ENCODE results near the gene CACNB2. TPM values are rescaled to one million over a fixed set of nuclear protein-coding genes. Genes with fewer than 3 reads are reported as not detected.

The CACNB2 gene
- polyA plus RNA-seq, 1 experiment, result 0.12 TPM

GRCh38 chr10:18134921-18135320 is 5.3 kb upstream of the CACNB2 start:
- no peak for DNase-seq (ENCODE audit: low read depth)
- no peaks in the 10 kb centered on the region for H3K36me3 ChIP-seq (ENCODE audit: control insufficient read depth, insufficient read depth, low read length)
- ChIA-PET POLR2A (no interaction called here), CTCF (no interaction called here)
- H3K27me3 ChIP-seq (ENCODE audit: control insufficient read depth, insufficient read depth, low read length), result peaks cover 4% of the 10 kb centered on the region; the same call in 1 of the 2 replicates
- H3K4me3 ChIP-seq (ENCODE audit: low read depth, low read length), result no peak overlapping the region
- TF ChIP-seq, protein P1, sequence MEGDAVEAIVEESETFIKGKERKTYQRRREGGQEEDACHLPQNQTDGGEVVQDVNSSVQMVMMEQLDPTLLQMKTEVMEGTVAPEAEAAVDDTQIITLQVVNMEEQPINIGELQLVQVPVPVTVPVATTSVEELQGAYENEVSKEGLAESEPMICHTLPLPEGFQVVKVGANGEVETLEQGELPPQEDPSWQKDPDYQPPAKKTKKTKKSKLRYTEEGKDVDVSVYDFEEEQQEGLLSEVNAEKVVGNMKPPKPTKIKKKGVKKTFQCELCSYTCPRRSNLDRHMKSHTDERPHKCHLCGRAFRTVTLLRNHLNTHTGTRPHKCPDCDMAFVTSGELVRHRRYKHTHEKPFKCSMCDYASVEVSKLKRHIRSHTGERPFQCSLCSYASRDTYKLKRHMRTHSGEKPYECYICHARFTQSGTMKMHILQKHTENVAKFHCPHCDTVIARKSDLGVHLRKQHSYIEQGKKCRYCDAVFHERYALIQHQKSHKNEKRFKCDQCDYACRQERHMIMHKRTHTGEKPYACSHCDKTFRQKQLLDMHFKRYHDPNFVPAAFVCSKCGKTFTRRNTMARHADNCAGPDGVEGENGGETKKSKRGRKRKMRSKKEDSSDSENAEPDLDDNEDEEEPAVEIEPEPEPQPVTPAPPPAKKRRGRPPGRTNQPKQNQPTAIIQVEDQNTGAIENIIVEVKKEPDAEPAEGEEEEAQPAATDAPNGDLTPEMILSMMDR (IDR thresholded peaks at IDR 0.05; ENCODE audit: insufficient read depth, low read depth, low read length), result no peak

DNA sequence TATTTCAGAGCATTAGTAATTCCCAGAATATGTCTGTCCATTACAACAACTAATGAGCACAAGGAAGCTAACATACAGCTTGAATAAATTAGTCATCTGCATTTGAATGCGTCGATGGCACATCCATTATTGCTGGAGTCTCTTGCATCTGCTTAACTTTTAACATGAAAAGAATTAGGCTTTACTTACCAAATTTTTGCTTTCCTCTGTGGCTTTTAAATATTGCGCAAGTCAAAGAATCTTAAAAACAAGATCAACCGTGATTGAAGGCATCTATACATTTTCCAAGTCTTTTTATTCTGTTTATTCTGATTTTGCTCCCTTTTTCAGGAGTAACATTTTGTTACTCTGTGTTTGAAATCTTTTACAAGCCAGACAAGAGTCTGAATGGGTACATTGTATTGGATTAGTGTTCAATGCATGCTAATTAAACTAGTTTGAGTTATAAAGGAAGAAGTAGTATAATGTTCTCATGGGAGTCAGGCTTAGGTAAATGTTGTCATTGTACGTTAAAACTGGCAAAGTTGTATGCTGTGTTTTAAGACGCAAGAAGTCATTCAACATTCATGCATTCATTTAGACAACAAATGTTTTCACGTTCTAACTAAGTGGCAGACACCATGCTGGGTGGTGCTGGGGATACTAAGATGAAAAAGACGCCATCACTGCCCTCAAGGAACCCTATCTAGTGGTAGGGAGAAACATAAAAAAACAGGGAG is 4.0 kb upstream of the CACNB2 start:
- ChIA-PET POLR2A (no interaction called here), CTCF (no interaction called here)
- TF ChIP-seq, protein P1 (IDR thresholded peaks at IDR 0.05; ENCODE audit: insufficient read depth, low read depth, low read length), result no peak
- no peak overlapping the region for H3K4me3 ChIP-seq (ENCODE audit: low read depth, low read length)
- peaks cover 11% of the 10 kb centered on the region for H3K27me3 ChIP-seq (ENCODE audit: control insufficient read depth, insufficient read depth, low read length)
- no peaks in the 10 kb centered on the region for H3K36me3 ChIP-seq (ENCODE audit: control insufficient read depth, insufficient read depth, low read length)
- DNase-seq (ENCODE audit: low read depth), result no peak

DNA sequence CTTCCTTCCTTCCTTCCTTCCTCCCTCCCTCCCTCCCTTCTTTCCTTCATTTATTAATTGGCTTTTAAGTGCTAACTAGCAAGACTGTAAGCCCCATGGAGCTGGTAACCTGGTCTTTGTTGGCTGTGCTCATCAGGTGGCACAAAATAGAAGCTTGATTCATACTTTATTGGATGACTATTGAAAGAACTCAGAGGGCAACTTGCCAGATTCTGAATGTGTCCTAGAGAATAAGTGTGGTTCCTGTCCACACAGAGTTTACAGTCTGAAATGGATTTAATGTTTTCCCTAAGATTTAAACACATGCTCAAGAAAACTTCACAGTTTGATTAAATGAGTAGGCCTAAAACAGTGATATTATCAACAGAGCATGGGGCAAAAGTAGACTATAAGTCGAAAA is 3.1 kb upstream of the CACNB2 start:
- TF ChIP-seq, protein P1 (IDR thresholded peaks at IDR 0.05; ENCODE audit: insufficient read depth, low read depth, low read length), result no peak
- ChIA-PET POLR2A (no interaction called here), CTCF (no interaction called here)
- H3K36me3 ChIP-seq (ENCODE audit: control insufficient read depth, insufficient read depth, low read length), result no peaks in the 10 kb centered on the region
- H3K27me3 ChIP-seq (ENCODE audit: control insufficient read depth, insufficient read depth, low read length), result peaks cover 15% of the 10 kb centered on the region
- DNase-seq (ENCODE audit: low read depth), result no peak
- no peak overlapping the region for H3K4me3 ChIP-seq (ENCODE audit: low read depth, low read length)

- H3K27me3 ChIP-seq (ENCODE audit: control insufficient read depth, insufficient read depth, low read length), result peaks cover 15% of the 10 kb centered on the region
- H3K36me3 ChIP-seq (ENCODE audit: control insufficient read depth, insufficient read depth, low read length), result no peaks in the 10 kb centered on the region
- TF ChIP-seq, protein P1 (IDR thresholded peaks at IDR 0.05; ENCODE audit: insufficient read depth, low read depth, low read length), result no peak
- no peak for DNase-seq (ENCODE audit: low read depth)
- POLR2A ChIA-PET, result no interaction called here
- peak overlapping the region; percentile 29 for H3K4me3 ChIP-seq (ENCODE audit: low read depth, low read length)
- CTCF ChIA-PET, result interaction anchor here (1.3 kb wide), 1 partner anchor 11 kb away, joined by 3 read pairs; no protein-coding TSS in a partner anchor
These were observed 977 bp downstream of the CACNB2 start for GRCh38 chr10:18140957-18141845.

GRCh38 chr10:18142151-18142550 is 1.9 kb downstream of the CACNB2 start:
- H3K27me3 ChIP-seq (ENCODE audit: control insufficient read depth, insufficient read depth, low read length), result peaks cover 15% of the 10 kb centered on the region
- POLR2A ChIA-PET, result no interaction called here

More at GRCh38 chr10:18142151-18142550, 1.9 kb downstream of the CACNB2 start:
- no peak for DNase-seq (ENCODE audit: low read depth)
- Histone ChIP-seq H3K36me3 (ENCODE audit: control insufficient read depth, insufficient read depth, low read length) (no peaks in the 10 kb centered on the region), H3K4me3 (ENCODE audit: low read depth, low read length) (no peak overlapping the region)
- CTCF ChIA-PET, result interaction anchor here (1.3 kb wide), 1 partner anchor 12 kb away, joined by 3 read pairs; no protein-coding TSS in a partner anchor
- TF ChIP-seq, protein P1 (IDR thresholded peaks at IDR 0.05; ENCODE audit: insufficient read depth, low read depth, low read length), result no peak

All from BJ (cell line).